ENCODE measurements around the gene PFKP.

DNA sequence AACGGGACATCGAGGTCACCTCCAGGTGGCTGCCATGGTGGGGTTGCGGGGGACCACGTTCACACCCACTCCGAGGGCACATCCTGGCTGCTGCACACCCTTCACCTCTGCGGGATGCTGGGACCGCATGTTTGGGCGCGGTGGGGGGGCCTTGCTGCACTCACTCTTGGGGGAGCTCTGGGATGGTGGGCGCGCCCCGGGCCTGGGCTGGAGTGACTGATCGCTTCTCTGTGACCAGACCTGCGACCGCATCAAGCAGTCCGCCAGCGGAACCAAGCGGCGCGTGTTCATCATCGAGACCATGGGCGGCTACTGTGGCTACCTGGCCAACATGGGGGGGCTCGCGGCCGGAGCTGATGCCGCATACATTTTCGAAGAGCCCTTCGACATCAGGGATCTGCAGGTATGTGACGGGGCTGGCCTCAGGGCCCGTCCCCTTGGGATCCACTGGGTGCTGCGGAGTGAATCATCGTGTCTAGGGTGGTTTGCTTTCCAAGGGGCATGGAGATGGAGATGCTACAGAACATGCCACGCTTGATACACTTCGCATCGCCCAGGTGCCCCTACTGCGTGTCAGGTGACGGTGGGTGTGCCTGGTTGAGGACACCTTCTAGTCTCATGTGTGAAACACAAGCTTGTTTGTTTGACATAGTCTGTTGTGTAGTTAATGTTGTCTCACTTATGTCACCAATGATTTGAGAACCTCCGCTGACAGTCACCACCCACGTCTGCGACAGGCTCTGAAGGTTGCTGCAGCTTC is 62.4 kb downstream of the PFKP start:
- TF ChIP-seq, protein P1, sequence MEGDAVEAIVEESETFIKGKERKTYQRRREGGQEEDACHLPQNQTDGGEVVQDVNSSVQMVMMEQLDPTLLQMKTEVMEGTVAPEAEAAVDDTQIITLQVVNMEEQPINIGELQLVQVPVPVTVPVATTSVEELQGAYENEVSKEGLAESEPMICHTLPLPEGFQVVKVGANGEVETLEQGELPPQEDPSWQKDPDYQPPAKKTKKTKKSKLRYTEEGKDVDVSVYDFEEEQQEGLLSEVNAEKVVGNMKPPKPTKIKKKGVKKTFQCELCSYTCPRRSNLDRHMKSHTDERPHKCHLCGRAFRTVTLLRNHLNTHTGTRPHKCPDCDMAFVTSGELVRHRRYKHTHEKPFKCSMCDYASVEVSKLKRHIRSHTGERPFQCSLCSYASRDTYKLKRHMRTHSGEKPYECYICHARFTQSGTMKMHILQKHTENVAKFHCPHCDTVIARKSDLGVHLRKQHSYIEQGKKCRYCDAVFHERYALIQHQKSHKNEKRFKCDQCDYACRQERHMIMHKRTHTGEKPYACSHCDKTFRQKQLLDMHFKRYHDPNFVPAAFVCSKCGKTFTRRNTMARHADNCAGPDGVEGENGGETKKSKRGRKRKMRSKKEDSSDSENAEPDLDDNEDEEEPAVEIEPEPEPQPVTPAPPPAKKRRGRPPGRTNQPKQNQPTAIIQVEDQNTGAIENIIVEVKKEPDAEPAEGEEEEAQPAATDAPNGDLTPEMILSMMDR (IDR thresholded peaks at IDR 0.05), result no peak
- TF ChIP-seq POLR2A (IDR thresholded peaks at IDR 0.05), result no peak

Data from lower leg skin (tissue), 3 donors.